HUDEP-2 (cell line): Measurements from ENCODE around the gene SLC44A1.

Experiments used
- DNase-seq, 76 experiments: peaks; one replicate each; lab custom pipeline; 2025; ENCODE audit not compliant: unreplicated experiment in 76 of 76; lab: John Stamatoyannopoulos, UW

Gene SLC44A1

GRCh38 chr9:105419816-105420597, 175.6 kb downstream of the SLC44A1 start:
- DNase-seq: no peak

- no peak for DNase-seq
Measured at GRCh38 chr9:105421154-105421553, 176.7 kb downstream of the SLC44A1 start.

DNA sequence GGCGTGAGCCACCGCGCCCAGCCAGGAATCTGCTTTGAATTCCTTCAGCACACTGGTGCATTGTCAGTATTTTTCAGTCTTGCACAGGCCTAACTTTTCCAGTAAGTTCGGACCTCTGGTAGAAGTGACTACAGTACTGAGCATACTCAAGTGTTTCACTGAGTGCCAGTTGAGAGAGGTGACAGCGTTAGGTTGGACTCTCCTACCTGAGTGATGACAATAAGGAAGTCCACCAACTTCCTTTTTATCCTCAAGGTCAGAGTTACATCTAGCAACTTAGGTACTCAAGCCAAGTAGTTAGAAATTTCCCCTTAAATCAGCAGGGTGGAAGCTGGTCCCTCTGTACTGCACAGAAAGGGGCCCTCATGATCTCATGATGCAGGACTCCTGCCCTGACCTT, 177.4 kb downstream of the SLC44A1 start:
- DNase-seq: no peak

GRCh38 chr9:105425816-105426433, 181.5 kb downstream of the SLC44A1 start:
- DNase-seq: peak in 6 of 76 experiments; percentile 3 to 23 (median 13)

DNA sequence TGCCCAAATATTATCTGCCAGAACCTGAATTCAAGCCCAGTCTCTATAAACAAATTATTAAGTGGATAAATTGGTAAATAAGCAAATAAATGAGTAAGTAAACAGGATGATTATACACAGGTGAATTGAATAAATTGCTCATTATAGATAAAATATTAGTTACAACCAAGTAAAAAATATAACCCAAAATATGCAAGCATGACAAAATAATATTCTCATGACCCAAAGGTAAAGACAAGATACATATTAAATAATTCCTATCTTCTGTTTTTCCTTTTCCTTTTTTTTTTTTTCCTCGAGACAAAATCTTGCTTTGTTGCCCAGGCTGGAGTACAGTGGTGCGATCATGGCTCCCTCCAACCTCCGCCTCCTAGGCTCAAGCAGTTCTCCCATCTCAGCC, 182.2 kb downstream of the SLC44A1 start:
- no peak for DNase-seq

- no peak for DNase-seq
Measured at GRCh38 chr9:105431424-105432246, 187.2 kb downstream of the SLC44A1 start.

DNA sequence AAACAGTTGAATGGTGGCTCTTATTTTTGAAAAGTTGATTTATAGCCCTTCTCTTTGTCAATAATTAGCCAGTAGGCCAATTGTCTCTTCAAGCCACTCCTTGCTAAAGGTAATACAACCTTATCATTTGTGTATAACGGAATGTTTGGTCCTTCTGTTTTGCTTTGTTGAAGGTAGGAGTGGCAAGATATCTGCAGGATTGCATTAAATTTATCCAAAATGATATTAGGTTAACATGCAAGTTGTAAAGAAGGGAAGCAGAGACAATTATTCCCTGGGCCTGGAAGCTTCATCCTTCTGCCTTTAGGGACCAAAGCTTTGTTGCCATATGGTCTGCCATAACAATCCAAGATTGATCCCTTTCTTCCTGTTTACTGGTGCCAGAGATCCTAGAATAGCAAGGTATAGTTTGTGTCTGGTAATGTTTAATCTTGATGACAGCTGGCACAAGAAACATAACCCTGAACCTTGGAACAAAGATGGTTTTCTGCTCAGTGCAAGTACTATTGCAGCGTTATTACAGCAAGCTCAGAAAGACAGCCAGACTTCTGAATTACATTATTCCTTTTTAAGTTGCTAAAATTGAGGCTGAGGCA, 187.9 kb downstream of the SLC44A1 start:
- DNase-seq: no peak

GRCh38 chr9:105435453-105435852, 191.0 kb downstream of the SLC44A1 start:
- no peak for DNase-seq

- no peak for DNase-seq
Measured at GRCh38 chr9:105436783-105437182, 192.3 kb downstream of the SLC44A1 start.

DNA sequence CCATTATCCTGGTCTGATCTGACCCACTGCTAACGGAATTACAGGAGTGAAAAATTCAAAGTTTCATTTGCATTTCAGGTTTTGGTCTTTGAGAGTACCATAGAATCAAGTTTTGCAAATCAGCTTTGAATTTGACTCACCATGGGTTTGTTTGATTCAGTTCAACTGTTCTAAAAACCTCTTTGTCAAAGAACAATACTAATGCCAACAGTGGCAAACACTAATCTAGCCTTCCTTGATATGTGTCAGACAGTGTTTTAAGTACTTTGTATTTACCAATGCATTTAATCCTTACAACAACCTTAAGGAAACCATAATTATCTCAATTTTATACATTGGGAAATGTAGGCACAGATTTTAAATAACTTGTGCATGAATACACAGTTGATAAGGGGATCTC, 193.3 kb downstream of the SLC44A1 start:
- DNase-seq: no peak

GRCh38 chr9:105438141-105438806, 193.8 kb downstream of the SLC44A1 start:
- no peak for DNase-seq

DNA sequence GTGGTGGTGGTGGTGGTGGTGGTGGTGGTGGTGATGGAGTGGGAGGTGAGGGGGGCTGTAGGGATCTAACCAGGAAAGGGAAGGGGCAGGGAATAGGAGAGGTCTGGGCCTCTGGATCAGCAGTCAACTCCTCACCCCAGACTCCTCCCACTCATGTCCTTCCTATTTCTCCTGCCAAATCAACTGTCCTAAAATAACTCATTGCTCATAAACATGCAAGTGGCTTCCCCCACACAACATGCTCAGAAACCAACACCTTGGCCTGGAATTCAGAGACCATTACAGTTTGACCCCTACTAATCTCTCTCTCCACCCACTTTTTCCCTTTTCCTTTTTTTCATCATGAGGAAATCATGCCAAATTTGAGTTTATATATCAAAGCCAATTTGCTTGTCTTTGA, 195.0 kb downstream of the SLC44A1 start:
- no peak for DNase-seq

GRCh38 chr9:105441616-105442160, 197.2 kb downstream of the SLC44A1 start:
- DNase-seq: no peak

- no peak for DNase-seq
Measured at GRCh38 chr9:105443121-105443520, 198.7 kb downstream of the SLC44A1 start.

DNA sequence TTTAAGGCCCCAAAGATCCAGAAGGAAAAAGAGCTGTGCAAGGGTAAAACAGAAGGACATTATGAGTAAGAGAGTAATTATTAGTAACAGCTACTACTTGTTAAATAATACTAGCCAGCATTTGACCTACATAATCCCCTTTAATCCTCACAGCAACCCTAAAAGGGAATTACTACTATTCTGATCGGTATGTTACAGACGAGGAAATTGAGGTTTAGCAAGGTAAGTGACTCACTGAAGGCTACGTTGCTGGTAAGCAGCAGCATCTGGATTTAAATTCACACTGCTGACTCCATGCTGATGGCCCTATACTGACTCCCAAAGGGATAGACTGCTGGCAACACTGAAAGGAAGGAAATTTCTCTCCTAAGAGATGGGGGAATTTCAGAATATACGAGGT, 199.7 kb downstream of the SLC44A1 start:
- no peak for DNase-seq

DNA sequence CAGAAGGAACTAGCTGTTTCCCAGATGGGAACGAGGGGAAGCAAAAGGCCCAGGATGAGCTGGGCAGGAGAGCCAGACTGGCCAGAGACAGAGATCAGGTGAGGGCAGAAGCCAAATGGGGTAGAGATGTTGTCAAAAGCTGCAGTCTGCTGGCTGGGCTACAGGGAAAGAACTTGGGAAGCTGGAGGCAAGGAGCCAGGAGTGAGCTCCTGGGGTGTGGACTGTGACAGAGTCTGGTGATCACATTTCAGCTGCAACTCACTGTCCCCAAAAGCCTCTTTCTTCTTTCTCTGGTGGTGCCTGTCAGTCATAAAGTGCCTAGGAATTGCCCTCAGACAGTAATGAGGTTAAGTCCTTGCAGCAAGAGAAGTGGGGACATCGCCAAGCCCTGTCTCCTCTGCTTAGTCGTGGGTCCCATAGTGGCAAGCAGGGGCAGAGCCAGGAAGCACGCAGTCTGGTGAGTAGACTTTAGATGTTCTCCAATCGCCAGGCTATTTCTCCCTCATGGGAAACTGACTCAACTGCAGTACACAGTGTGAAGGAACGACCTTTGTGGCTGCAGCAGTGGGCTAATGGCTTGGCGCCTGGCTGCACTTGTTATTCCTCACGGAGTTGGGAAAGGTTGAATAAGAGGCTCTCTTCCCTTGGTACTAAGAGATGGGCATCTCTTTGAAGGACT, 200.9 kb downstream of the SLC44A1 start:
- no peak for DNase-seq

GRCh38 chr9:105447386-105447813, 202.9 kb downstream of the SLC44A1 start:
- DNase-seq: no peak

DNA sequence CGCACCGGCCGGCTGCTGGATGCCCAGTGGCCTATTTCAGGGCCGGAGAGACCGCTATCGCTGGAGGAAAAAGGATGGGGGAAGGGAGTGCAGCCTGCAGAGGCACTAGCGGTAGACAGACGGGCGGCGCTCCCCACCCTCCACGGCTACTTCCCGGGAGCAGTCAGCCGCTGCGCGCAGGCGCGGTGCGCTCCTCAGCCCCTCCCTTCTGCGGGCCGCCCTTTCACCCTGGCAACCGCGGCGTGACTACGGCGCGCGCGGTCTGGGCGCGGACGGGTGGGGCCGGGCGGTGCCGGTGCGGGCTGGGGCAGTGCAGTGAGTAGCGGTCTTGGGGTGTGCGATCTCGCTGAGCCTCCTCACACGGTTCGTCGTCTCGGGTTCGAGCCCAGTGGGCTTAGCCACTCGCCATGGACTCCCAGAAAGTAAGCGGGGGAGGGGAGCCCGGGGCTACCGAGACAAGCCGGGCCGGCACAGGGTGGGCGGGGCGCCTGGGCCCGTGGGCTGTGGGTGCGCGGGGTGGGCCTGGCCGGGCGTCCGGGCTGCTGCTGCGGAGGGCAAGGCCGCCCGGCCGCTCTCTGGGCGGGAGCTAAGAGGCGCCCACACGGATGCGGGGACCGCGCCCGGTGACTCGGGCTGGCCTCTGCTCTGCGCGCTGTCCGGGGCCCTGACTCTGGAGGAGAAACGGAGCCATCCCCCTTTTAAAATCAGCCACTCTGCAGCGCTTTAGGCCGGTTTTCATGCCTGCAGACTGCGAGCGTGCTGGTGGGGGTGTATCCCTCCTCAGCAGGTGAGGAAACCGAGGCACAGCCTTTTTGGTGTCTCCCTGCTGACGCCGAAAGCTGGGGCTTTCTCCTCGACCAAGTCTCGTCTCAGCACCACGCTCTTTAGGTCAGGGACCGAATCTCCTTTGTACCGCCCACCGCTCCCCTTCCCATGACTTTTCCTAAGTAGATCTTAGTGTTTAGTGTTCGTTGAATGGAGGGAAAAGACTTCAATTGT, 203.7 kb downstream of the SLC44A1 start, which contains the start of gene FSD1L:
Gene FSD1L, plus strand, starts transcription at position 221 of the 999 bp plus-strand sequence. Its CDS starts 187 bp downstream, at position 408.
- DNase-seq: peak in 75 of 76 experiments; percentile 32 to 94 (median 88)
